H4 (cell line): ENCODE measurements around the gene MAN2B2. TPM values are rescaled to one million over a fixed set of nuclear protein-coding genes. Genes with fewer than 3 reads are reported as not detected.
"Not testable (repeated sequence)": the region's sequence is repeated elsewhere in the genome, so short reads cannot be mapped to it uniquely, and the experiment has no call there.

ENCODE experiments used
- DNase-seq: peaks from one replicate; pipeline ENCODE4 v3.0.0-alpha.2; 2015; ENCODE audit warnings: low spot score
- total RNA-seq: library from RNA; depleted of rRNA; stranded (reverse); fragments of >200 nt; shearing (Covaris generic); gene quantifications from 2 replicates; pipeline ENCODE4 v1.2.3, GENCODE V29; 2014

Gene MAN2B2
- total RNA-seq, 1 experiment from 2014 or later, result 11.1 TPM

GRCh38 chr4:6641971-6642320 lies 67.0 kb downstream of the MAN2B2 start:
- DNase-seq, result no peak

DNA sequence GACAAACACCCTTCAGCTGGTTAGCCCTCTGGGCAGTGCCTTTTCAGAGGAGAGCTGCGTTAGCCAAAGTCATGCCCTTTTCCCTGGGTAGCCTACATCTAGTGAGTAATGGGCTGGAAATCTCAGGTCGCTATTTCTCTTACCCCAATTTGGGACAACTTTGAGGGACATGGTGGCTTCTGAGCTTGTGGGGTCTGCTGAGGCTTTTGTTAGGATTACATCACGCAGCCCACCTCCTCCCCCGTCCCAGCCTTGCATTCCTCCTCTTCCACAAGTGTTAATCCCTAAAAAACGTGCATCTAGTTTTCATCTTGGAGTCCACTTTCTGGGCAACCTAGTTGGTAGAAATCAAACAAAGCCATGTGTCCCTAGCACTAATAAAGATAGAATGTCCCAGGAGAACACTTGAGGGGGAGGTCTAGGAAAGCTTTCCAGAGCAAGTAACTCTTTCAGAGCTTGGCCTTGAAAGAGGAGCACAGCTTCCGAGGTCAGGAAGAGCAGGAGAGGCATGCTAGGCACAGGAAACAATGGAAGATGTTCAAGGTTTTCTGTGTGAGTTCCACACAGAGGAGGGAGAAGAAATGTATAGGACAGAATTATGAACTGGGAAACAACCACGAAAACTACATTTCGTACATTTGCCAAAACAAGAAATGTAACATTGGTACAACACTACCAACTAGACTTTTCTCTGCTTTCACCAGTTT lies 68.3 kb downstream of the MAN2B2 start:
- DNase-seq, result no peak

DNA sequence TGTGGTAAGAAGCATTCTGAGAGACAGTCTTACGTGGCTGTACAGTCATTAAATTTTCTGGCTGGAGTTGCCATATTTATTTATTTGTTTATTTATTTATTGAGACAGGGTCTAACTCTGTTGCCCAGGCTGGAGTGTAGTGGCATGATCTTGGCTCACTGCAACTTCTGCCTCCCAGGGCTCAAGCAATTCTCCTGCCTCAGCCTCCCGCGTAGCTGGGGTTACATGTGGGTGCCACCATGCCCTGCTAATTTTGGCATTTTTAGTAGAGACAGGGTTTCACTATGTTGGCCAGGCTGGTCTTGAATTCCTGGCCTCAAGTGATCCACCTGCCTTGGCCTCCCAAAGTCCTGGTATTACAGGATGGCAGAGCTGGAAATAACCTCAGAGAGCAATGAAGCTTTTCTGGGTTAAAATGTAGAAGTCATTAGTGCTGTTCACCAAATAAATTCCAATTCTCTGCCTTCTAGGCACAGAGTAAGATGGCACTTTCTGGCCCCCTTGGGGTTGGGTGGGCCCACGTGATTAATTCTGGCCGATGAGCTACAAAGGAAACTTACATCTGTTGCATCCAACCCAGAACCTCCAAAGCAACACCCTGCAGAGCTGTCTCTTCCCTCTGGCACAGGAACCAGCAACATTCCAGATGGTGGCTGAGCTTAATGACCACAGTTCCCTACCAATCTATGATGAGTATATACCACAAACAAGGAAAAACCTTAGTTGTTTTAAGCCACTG lies 70.0 kb downstream of the MAN2B2 start:
- DNase-seq, result no peak

- DNase-seq, result no peak
Measured at GRCh38 chr4:6647169-6647568, 72.2 kb downstream of the MAN2B2 start.

- no peak for DNase-seq
Measured at GRCh38 chr4:6647582-6648230, 72.7 kb downstream of the MAN2B2 start.

GRCh38 chr4:6649216-6649615 lies 74.2 kb downstream of the MAN2B2 start:
- no peak for DNase-seq

- DNase-seq, result not testable (repeated sequence)
Measured at GRCh38 chr4:6654211-6654610, 79.2 kb downstream of the MAN2B2 start.

DNA sequence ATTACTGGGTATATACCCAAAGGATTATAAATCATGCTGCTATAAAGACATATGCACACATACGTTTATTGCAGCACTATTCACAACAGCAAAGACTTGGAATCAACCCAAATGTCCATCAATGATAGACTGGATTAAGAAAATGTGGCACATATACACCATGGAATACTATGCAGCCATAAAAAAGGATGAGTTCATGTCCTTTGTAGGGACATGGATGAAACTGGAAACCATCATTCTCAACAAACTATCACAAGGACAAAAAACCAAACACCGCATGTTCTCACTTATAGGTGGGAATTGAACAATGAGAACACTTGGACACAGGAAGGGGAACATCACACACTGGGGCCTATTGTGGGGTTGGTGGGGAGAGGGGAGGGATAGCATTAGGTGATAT lies 80.3 kb downstream of the MAN2B2 start:
- DNase-seq, result not testable (repeated sequence)

DNA sequence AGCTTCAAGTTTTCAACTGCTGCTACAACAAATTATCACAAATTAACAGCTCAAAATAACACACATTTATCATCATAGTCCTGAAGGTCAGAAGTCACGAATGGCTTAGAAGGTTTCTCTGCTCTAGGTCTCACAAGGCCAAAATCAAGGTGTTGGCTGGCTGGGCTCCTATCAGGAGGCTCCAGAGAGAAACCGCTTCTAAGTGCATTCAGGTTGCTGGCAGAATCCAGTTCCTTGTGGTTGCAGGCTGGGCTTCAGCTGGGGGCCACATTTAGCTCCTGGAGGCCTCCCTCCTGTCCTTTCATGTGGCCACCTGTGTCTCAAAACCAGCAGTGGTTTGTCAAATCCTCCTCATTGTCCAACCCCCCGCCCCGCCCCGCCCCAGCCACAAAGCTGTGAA lies 80.9 kb downstream of the MAN2B2 start:
- DNase-seq, result no peak

- no peak for DNase-seq
Measured at GRCh38 chr4:6657242-6658208, 82.5 kb downstream of the MAN2B2 start.

GRCh38 chr4:6658209-6658595 lies 83.2 kb downstream of the MAN2B2 start:
- DNase-seq, result no peak

DNA sequence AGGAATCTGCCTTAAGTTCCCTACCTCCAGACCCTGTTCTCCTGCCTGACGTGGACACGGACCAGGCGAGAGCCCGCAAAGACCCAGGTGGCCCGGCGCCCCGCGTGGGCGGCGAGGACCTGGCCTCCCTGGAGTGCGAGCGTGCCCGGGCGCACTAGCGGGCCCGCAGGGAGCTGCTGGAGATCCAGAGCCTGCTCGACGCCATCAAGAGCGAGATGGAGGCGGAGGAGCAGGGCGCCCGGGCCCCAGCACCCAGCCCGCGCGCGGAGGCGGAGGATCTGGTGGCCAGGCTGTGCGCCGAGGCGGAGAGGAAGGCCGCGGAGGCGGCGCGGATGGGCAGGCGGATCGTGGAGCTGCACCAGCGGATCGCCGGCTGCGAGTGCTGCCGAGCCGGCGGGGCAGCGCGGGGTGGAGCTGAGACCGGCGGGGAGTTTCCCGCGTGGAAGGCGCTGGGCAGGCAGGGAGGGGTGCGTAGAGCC lies 83.6 kb downstream of the MAN2B2 start:
- DNase-seq, result no peak

DNA sequence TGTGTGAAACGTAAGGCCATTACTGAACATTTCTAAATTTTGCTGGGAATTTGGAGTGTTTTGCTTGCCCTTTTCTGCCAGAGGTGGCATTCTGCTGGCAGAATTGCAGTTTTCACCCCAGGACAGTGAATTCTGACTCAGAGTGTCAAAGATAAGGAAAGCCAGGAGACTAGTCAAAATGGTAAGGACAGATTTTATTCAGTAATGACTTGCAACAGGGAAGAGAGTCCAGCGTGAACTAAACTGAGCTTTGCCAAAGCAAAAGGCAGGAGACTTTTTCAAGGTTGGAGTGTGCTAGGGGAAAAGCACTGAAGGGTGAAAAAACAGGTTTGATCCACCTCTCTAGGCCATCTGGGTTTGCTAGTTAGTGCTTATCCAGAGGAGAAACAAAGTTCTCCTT lies 84.9 kb downstream of the MAN2B2 start:
- DNase-seq, result no peak

DNA sequence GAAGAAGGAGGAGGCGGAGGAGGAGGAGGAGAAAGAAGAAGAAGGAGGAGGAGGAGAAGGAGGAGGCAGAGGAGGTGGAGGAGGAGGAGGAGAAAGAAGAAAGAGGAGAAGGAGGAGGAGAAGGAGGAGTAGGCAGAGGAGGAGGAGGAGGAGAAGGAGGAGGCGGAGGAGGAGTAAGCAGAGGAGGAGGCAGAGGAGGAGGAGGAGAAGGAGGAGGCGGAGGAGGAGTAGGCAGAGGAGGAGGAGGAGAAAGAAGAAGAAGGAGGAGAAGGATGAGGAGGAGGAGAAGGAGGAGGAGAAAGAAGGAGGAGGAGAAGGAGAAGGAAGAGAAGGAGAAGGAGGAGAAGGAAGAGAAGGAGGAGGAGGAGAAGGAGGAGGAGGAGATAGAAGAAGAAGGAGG lies 85.4 kb downstream of the MAN2B2 start:
- no peak for DNase-seq

DNA sequence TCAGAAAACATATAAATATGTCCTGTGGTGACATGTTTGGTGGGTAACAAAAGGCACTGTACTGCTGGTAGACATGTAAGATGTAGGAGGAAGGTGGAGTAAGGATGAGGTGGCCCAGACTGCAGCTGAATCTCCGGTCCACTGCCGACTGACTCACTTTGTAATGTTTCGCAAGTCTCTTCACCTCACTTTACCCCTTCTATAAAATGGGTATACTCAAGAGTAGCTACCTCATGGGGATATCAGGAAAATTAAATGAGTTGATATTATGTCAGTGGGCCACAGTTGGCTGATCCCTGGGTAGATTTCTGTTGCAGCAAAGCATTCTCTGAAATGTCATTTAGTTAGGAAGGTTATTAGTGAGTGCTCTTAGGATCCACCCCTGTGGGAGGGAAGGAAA lies 87.6 kb downstream of the MAN2B2 start:
- no peak for DNase-seq

DNA sequence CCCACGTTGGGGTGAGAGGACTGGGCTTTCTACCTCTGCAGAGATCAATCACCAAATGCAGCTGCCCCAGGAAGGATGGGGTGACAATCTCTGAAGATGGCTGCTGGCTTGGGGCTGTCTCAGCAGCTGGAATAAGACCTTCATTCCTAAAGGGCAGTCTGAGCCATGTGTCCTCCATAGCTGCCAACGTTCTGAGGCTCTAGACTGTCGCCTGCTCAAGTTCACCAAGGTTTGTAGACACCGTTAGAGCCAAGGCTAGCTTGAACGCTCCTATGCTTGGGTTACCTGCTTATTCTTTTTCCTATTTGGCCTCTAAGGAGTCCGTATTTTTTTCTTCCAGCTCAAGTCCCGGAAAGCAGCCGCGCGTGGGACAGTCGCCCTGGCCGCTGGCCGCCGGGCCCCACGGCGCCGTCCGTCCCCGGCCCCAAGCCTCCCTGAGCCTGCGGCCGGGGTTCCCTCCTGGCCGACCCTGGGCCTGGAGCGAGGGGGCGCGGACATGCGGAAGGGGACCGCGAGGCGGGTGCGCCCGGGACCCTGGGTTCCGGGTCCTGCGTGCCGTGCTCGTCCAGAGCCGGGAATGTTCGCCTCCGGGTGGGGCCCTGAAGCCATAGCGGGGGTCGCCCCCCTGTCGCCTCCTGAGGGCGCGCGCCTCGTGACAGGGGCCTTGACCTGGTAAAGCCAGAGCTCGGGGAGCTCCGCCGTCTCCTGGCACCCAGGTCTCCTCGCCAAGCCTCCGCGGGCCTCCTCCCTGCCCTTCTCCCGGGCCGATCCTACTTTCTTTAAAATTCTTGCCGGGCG lies 88.8 kb downstream of the MAN2B2 start:
- no peak for DNase-seq

- no peak for DNase-seq
Measured at GRCh38 chr4:6665320-6665654, 90.3 kb downstream of the MAN2B2 start.

GRCh38 chr4:6668391-6668790 lies 93.4 kb downstream of the MAN2B2 start:
- peak; percentile 82 for DNase-seq

GRCh38 chr4:6671648-6672047 lies 96.7 kb downstream of the MAN2B2 start:
- DNase-seq, result no peak

DNA sequence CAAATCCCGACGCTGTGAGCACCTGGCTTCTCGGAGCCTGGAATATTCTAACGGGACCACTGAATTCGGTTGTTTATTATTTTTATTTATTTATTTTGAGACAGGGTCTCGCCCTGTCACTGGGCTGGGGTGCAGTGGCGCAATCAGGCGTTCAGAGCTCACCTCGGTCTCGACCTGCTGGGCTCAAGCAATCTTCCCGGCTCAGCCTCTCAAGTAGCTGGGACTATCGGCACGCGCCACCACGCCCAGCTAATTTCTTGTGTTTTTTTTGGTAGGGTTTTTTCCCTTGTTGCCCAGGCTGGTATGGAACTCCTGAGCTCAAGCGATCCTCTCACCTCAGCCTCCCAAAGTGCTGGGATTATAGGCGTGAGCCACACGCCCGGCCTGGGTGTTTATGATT lies 97.1 kb downstream of the MAN2B2 start:
- DNase-seq, result no peak
